Measurements from ENCODE around the gene SOX15.

The SOX15 gene

DNA sequence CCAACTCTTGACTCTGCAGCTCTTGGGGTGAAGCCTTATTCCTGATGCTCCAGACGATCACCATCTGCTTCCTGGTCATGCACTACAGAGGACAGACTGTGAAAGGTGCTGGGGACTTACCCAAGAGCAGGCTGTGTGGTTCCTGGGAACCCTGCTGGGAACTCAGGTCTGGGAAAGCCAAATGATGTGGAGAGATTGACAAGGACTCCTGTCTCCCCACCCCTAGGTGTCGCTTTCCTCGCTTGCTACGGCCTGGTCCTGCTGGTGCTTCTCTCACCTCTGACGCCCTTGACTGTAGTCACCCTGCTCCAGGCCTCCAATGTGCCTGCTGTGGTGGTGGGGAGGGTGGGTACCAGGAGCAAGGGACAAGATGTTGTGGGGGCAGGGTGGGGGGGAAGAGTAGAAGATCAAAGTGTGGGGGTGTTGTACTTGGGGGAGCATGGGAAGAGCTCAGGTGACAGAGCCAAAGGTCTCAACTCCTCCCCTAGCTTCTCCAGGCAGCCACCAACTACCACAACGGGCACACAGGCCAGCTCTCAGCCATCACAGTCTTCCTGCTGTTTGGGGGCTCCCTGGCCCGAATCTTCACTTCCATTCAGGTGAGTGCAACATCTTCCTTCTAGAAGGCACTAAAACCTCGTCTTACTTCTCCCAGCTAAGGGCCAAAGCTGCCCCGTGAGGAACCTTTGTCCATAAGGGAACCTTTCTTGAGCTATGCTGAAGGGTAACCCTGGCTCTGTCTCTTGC lies 3.0 kb downstream of the SOX15 start:
- H3K79me2 ChIP-seq (ENCODE audit: control insufficient read depth, low read length): peaks cover 42% of the 10 kb centered on the region
- no peaks in the 10 kb centered on the region for H3K9me2 ChIP-seq (replicated peaks; ENCODE audit: control insufficient read depth, low read length)
- H4K20me1 ChIP-seq (ENCODE audit: control insufficient read depth, insufficient read depth, low read depth, low read length): no peaks in the 10 kb centered on the region
- no peak overlapping the region for H3K4me3 ChIP-seq (ENCODE audit: low read length)
- no peaks in the 10 kb centered on the region for H3K27me3 ChIP-seq (ENCODE audit: control insufficient read depth, low read length)
- TF ChIP-seq EZH2phosphoT487 (IDR thresholded peaks at IDR 0.05; ENCODE audit: borderline replicate concordance, low read length): no peak
- TF ChIP-seq, protein P1, sequence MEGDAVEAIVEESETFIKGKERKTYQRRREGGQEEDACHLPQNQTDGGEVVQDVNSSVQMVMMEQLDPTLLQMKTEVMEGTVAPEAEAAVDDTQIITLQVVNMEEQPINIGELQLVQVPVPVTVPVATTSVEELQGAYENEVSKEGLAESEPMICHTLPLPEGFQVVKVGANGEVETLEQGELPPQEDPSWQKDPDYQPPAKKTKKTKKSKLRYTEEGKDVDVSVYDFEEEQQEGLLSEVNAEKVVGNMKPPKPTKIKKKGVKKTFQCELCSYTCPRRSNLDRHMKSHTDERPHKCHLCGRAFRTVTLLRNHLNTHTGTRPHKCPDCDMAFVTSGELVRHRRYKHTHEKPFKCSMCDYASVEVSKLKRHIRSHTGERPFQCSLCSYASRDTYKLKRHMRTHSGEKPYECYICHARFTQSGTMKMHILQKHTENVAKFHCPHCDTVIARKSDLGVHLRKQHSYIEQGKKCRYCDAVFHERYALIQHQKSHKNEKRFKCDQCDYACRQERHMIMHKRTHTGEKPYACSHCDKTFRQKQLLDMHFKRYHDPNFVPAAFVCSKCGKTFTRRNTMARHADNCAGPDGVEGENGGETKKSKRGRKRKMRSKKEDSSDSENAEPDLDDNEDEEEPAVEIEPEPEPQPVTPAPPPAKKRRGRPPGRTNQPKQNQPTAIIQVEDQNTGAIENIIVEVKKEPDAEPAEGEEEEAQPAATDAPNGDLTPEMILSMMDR (IDR thresholded peaks at IDR 0.05; ENCODE audit: low read depth, low read length, poor library complexity, severe bottlenecking): no peak
- peaks cover 3% of the 10 kb centered on the region; the same call in 1 of the 2 replicates for H3F3A ChIP-seq (ENCODE audit: control insufficient read depth, insufficient read depth)
- no peak overlapping the region for H3K27ac ChIP-seq (ENCODE audit: low read depth, low read length)
- peaks cover 75% of the 10 kb centered on the region for H3K36me3 ChIP-seq (ENCODE audit: control insufficient read depth, low read length)
- no peaks in the 10 kb centered on the region for H3K9me3 ChIP-seq (ENCODE audit: control insufficient read depth, insufficient read depth, low read length)
- H3K4me2 ChIP-seq (ENCODE audit: low read length): no peak overlapping the region
- peaks cover 30% of the 10 kb centered on the region for H3K4me1 ChIP-seq (ENCODE audit: control insufficient read depth, low read length)

DNA sequence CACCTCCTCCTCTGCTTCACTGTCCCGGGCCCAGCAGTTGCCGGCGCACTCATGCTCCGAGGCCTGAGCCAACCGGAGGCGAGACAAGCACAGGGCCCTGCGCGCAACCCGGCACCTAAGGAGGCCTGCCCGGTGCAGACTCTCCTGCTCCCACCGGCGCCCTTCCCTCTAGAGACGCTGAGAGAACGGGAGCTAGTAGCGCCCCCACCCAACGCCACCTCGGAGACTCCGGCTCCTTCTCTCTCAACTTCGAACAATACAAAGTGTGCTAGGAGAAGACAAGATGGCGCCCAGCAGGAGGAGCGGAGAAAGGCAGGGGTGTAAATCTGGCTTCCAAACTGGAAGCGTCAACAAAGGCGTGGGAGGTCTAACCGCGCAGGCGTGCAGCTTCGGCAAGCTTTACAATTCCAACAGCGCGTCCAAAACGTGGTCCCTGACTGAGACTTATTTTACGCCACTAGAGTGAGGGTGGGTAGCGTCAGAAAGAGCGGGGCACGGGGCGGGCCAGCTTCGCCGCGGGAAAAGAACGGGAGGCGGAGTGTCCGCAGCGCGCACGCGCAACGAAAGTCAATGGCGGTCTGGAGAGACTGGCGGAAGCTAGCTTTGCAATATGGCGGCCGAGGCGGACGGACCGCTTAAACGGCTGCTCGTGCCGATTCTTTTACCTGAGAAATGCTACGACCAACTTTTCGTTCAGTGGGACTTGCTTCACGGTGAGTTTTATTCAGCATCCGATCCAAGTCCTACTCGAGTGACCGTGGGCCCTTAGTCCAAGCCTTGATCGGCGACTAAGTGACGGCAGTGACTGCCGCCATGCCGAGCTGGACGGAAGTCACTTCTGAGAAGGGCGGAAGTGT lies 6.4 kb downstream of the SOX15 start, which contains the start of gene MPDU1:
Gene MPDU1 (plus strand): TSS at position 600 of the 857 bp plus-strand sequence. CDS start 11 bp downstream, at position 611.
- Histone ChIP-seq H3K27ac (ENCODE audit: low read depth, low read length) (peak within 1 kb of the TSS; percentile 82), H3K9me3 (ENCODE audit: control insufficient read depth, insufficient read depth, low read length) (no peaks in the 10 kb centered on the region), H3K79me2 (ENCODE audit: control insufficient read depth, low read length) (peaks cover 42% of the 10 kb centered on the region), H3K4me3 (ENCODE audit: low read length) (peak within 1 kb of the TSS; percentile 93), H3K27me3 (ENCODE audit: control insufficient read depth, low read length) (no peaks in the 10 kb centered on the region), H3F3A (ENCODE audit: control insufficient read depth, insufficient read depth) (peaks cover 23% of the 10 kb centered on the region), H4K20me1 (ENCODE audit: control insufficient read depth, insufficient read depth, low read depth, low read length) (no peaks in the 10 kb centered on the region), H3K4me2 (ENCODE audit: low read length) (peak within 1 kb of the TSS; percentile 85), H3K36me3 (ENCODE audit: control insufficient read depth, low read length) (peaks cover 73% of the 10 kb centered on the region), H3K4me1 (ENCODE audit: control insufficient read depth, low read length) (peaks cover 47% of the 10 kb centered on the region), H3K9me2 (replicated peaks; ENCODE audit: control insufficient read depth, low read length) (no peaks in the 10 kb centered on the region)
- TF ChIP-seq, protein P1 (IDR thresholded peaks at IDR 0.05; ENCODE audit: low read depth, low read length, poor library complexity, severe bottlenecking): peak; percentile 29
- TF ChIP-seq EZH2phosphoT487 (IDR thresholded peaks at IDR 0.05; ENCODE audit: borderline replicate concordance, low read length): no peak

DNA sequence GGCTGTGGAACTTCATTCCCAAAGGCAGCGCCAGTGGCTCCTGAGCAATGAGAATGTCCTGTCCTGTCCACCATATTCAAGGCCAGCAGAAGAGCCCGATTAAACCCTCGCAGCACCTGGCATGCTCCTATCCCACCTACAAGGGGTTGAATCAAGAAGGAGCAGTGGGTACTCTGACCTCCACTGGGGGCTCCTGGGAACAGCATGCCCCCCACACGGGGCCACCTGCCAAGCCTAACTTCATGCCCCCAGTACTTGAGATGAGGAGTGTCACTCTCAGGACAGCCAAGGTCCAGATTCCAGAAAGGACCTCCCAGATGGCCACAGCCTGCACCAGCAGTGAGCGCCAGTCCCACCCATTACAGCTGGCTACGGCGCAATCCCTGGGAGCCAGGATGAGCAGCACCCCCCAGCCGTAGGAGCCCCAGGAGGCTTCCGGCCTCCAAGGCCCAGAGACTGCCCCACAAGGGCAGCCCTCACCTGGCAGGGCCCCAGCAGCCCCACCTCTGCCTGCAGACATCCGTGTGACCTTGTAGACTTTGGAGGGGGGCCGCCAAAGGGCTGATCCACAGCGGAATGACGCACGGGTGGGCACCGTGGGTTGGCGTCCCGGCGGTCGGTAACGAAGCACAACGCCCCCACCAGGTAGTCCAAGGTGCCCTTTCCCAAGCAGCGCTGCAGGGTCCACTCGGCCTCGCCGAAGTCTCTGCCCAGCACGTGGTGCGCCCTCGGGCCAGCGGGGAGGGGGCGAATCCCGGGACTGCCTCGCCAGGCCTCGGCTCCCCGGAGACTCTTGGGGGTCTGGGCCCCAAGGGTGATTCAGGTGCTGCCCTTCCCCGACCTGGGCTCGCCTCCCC lies 7.3 kb downstream of the SOX15 start:
- H3K79me2 ChIP-seq (ENCODE audit: control insufficient read depth, low read length): peaks cover 42% of the 10 kb centered on the region
- H3K27ac ChIP-seq (ENCODE audit: low read depth, low read length): peak overlapping the region; percentile 82
- H3K27me3 ChIP-seq (ENCODE audit: control insufficient read depth, low read length): no peaks in the 10 kb centered on the region
- H3K4me1 ChIP-seq (ENCODE audit: control insufficient read depth, low read length): peaks cover 55% of the 10 kb centered on the region
- no peaks in the 10 kb centered on the region for H4K20me1 ChIP-seq (ENCODE audit: control insufficient read depth, insufficient read depth, low read depth, low read length)
- H3F3A ChIP-seq (ENCODE audit: control insufficient read depth, insufficient read depth): peaks cover 32% of the 10 kb centered on the region
- no peak for TF ChIP-seq EZH2phosphoT487 (IDR thresholded peaks at IDR 0.05; ENCODE audit: borderline replicate concordance, low read length)
- TF ChIP-seq, protein P1 (IDR thresholded peaks at IDR 0.05; ENCODE audit: low read depth, low read length, poor library complexity, severe bottlenecking): no peak
- H3K9me2 ChIP-seq (replicated peaks; ENCODE audit: control insufficient read depth, low read length): no peaks in the 10 kb centered on the region
- H3K4me3 ChIP-seq (ENCODE audit: low read length): peak overlapping the region; percentile 93
- peaks cover 74% of the 10 kb centered on the region for H3K36me3 ChIP-seq (ENCODE audit: control insufficient read depth, low read length)
- H3K9me3 ChIP-seq (ENCODE audit: control insufficient read depth, insufficient read depth, low read length): no peaks in the 10 kb centered on the region
- peak overlapping the region; percentile 85 for H3K4me2 ChIP-seq (ENCODE audit: low read length)

Measured in DOHH2 (cell line).